H7 (cell line): Measurements from ENCODE around the gene OPN1SW. TPM values are rescaled to one million over a fixed set of nuclear protein-coding genes. Genes with fewer than 3 reads are reported as not detected.
A peak's percentile ranks its signal among the peaks of the same experiment; 100 is the strongest.

Source experiments
- DNase-seq: peaks from one replicate; pipeline ENCODE4 v3.0.0; 2012
- H3K27me3 ChIP-seq: 2 replicates; pipeline ENCODE4 v1.6.0; 2011; ENCODE audit warnings: mild to moderate bottlenecking, low read length; ENCODE audit not compliant: control insufficient read depth, insufficient read depth
- H3K36me3 ChIP-seq: replicated peaks from 2 replicates; pipeline ENCODE4 v1.5.1; 2011; ENCODE audit warnings: low read length; ENCODE audit not compliant: control insufficient read depth, insufficient read depth
- H3K4me3 ChIP-seq: 2 replicates; pipeline ENCODE4 v1.5.1; 2011; ENCODE audit warnings: low read depth, mild to moderate bottlenecking, control low read depth, low read length, moderate library complexity; ENCODE audit not compliant: insufficient read depth
- total RNA-seq: library from RNA; depleted of rRNA; stranded (reverse); fragments of >200 nt; shearing (Covaris generic); gene quantifications from 2 replicates; pipeline ENCODE4 v1.2.3, GENCODE V29; 2014

OPN1SW gene
- total RNA-seq, 1 experiment from 2014 or later: not detected

GRCh38 chr7:128801003-128801402 lies 25.4 kb upstream of the OPN1SW start:
- Histone ChIP-seq H3K36me3 (peaks cover 12% of the 10 kb centered on the region), H3K4me3 (no peak overlapping the region), H3K27me3 (no peaks in the 10 kb centered on the region)
- no peak for DNase-seq

GRCh38 chr7:128800567-128800966 lies 25.0 kb upstream of the OPN1SW start:
- H3K36me3 ChIP-seq: peaks cover 9% of the 10 kb centered on the region
- H3K27me3 ChIP-seq: no peaks in the 10 kb centered on the region
- no peak overlapping the region for H3K4me3 ChIP-seq
- no peak for DNase-seq

- H3K27me3 ChIP-seq: no peaks in the 10 kb centered on the region
- H3K36me3 ChIP-seq: peaks cover 6% of the 10 kb centered on the region
- H3K4me3 ChIP-seq: no peak overlapping the region
- no peak for DNase-seq
Measured at GRCh38 chr7:128799451-128799850, 23.9 kb upstream of the OPN1SW start.

- Histone ChIP-seq H3K36me3 (peaks cover 4% of the 10 kb centered on the region), H3K4me3 (no peak overlapping the region), H3K27me3 (peaks cover 4% of the 10 kb centered on the region; the same call in 1 of the 2 replicates)
- DNase-seq: no peak
Measured at GRCh38 chr7:128796327-128796726, 20.7 kb upstream of the OPN1SW start.

- H3K4me3 ChIP-seq: no peak overlapping the region
- DNase-seq: peak; percentile 45
- H3K27me3 ChIP-seq: peaks cover 8% of the 10 kb centered on the region; the same call in 1 of the 2 replicates
- peaks cover 4% of the 10 kb centered on the region for H3K36me3 ChIP-seq
Measured at GRCh38 chr7:128795129-128795528, 19.5 kb upstream of the OPN1SW start.

GRCh38 chr7:128794436-128794835 lies 18.8 kb upstream of the OPN1SW start:
- Histone ChIP-seq H3K4me3 (no peak overlapping the region), H3K36me3 (peaks cover 2% of the 10 kb centered on the region), H3K27me3 (peaks cover 9% of the 10 kb centered on the region; the same call in 1 of the 2 replicates)
- DNase-seq: no peak

GRCh38 chr7:128794020-128794419 lies 18.4 kb upstream of the OPN1SW start:
- DNase-seq: no peak
- Histone ChIP-seq H3K36me3 (peaks cover 2% of the 10 kb centered on the region), H3K27me3 (peaks cover 9% of the 10 kb centered on the region; the same call in 1 of the 2 replicates), H3K4me3 (no peak overlapping the region)

GRCh38 chr7:128793181-128793547 lies 17.6 kb upstream of the OPN1SW start:
- Histone ChIP-seq H3K27me3 (peaks cover 9% of the 10 kb centered on the region; the same call in 1 of the 2 replicates), H3K36me3 (peaks cover 2% of the 10 kb centered on the region), H3K4me3 (no peak overlapping the region)
- no peak for DNase-seq

GRCh38 chr7:128792471-128793180 lies 17.0 kb upstream of the OPN1SW start:
- Histone ChIP-seq H3K27me3 (peaks cover 9% of the 10 kb centered on the region; the same call in 1 of the 2 replicates), H3K4me3 (0 out of 2 replicates have a peak overlapping the region, but pooled peaks have one; percentile 10), H3K36me3 (peaks cover 2% of the 10 kb centered on the region)
- DNase-seq: peak; percentile 59

- H3K36me3 ChIP-seq: no peaks in the 10 kb centered on the region; the same call in 1 of the 2 replicates
- DNase-seq: peak; percentile 73
Measured at GRCh38 chr7:128791972-128792327, 16.4 kb upstream of the OPN1SW start.

GRCh38 chr7:128791121-128791971 lies 15.8 kb upstream of the OPN1SW start, which contains the start of gene CCDC136:
TSS of gene CCDC136 (plus strand) at chr7:128791968. CDS start at chr7:128792412, 444 bp downstream.
- no peaks in the 10 kb centered on the region; the same call in 1 of the 2 replicates for H3K36me3 ChIP-seq
- H3K27me3 ChIP-seq: peaks cover 9% of the 10 kb centered on the region; the same call in 1 of the 2 replicates
- H3K4me3 ChIP-seq: peak within 1 kb of the TSS; percentile 95
- peak; percentile 97 for DNase-seq

More at GRCh38 chr7:128791972-128792327, 16.4 kb upstream of the OPN1SW start:
- Histone ChIP-seq H3K4me3 (peak overlapping the region; percentile 95), H3K27me3 (peaks cover 9% of the 10 kb centered on the region; the same call in 1 of the 2 replicates)

- DNase-seq: peak; percentile 85
- Histone ChIP-seq H3K27me3 (peaks cover 9% of the 10 kb centered on the region; the same call in 1 of the 2 replicates), H3K4me3 (peak overlapping the region; percentile 95), H3K36me3 (no peaks in the 10 kb centered on the region)
Measured at GRCh38 chr7:128790315-128791041, 14.9 kb upstream of the OPN1SW start.

- Histone ChIP-seq H3K36me3 (no peaks in the 10 kb centered on the region), H3K4me3 (no peak overlapping the region), H3K27me3 (peaks cover 9% of the 10 kb centered on the region; the same call in 1 of the 2 replicates)
- peak; percentile 15 for DNase-seq
Measured at GRCh38 chr7:128788446-128789412, 13.1 kb upstream of the OPN1SW start.
